Loucy (cell line): ENCODE measurements around the gene ETNPPL.

Experiments used
- H2AFZ ChIP-seq: fragments of 200-600 bp; sonication (generic); 2 replicates; pipeline ENCODE4 v1.6.0; 2016; ENCODE audit warnings: antibody characterized with exemption, mild to moderate bottlenecking, low read length, moderate library complexity
- H3F3A ChIP-seq: fragments of 200-600 bp; 2 replicates; pipeline ENCODE4 v1.6.0; 2016; ENCODE audit warnings: antibody characterized with exemption, low read depth, mild to moderate bottlenecking
- H3K27me3 ChIP-seq: fragments of 200-600 bp; sonication (generic); 2 replicates; pipeline ENCODE4 v1.6.1; 2014; ENCODE audit warnings: low read length, mild to moderate bottlenecking; ENCODE audit not compliant: insufficient read depth, poor library complexity, severe bottlenecking
- H3K36me3 ChIP-seq: fragments of 200-600 bp; sonication (generic); 2 replicates; pipeline ENCODE4 v1.6.1; 2016; ENCODE audit warnings: low read length; ENCODE audit not compliant: insufficient read depth
- H3K4me1 ChIP-seq: fragments of 200-600 bp; sonication (generic); 2 replicates; pipeline ENCODE4 v1.5.1; 2014; ENCODE audit warnings: low read length, mild to moderate bottlenecking; ENCODE audit not compliant: insufficient read depth, poor library complexity, severe bottlenecking
- H3K4me2 ChIP-seq: fragments of 200-600 bp; sonication (generic); 2 replicates; pipeline ENCODE4 v1.6.0; 2014; ENCODE audit warnings: antibody characterized with exemption, low read length, low read depth, mild to moderate bottlenecking; ENCODE audit not compliant: poor library complexity, severe bottlenecking
- H3K4me3 ChIP-seq: fragments of 200-600 bp; sonication (generic); 2 replicates; pipeline ENCODE4 v1.5.1; 2014; ENCODE audit warnings: low read length, mild to moderate bottlenecking, mixed read lengths; ENCODE audit not compliant: poor library complexity, severe bottlenecking
- H3K79me2 ChIP-seq: fragments of 200-600 bp; sonication (generic); 2 replicates; pipeline ENCODE4 v1.6.1; 2014; ENCODE audit warnings: low read length; ENCODE audit not compliant: insufficient read depth
- H3K9ac ChIP-seq: fragments of 200-600 bp; sonication (generic); 2 replicates; pipeline ENCODE4 v1.6.0; 2014; ENCODE audit warnings: mild to moderate bottlenecking, low read depth, low read length, moderate library complexity; ENCODE audit not compliant: poor library complexity, severe bottlenecking
- H3K9me2 ChIP-seq: fragments of 200-600 bp; sonication (generic); replicated peaks from 2 replicates; pipeline ENCODE4 v1.6.1; 2016; ENCODE audit warnings: low read depth, low read length, mixed read lengths
- H3K9me3 ChIP-seq: fragments of 200-600 bp; sonication (generic); 2 replicates; pipeline ENCODE4 v1.6.1; 2014; ENCODE audit warnings: mild to moderate bottlenecking, antibody characterized with exemption, low read length, low read depth; ENCODE audit not compliant: insufficient read depth
- H4K20me1 ChIP-seq: fragments of 200-600 bp; sonication (generic); 2 replicates; pipeline ENCODE4 v1.6.0; 2014; ENCODE audit warnings: antibody characterized with exemption, low read length, mild to moderate bottlenecking; ENCODE audit not compliant: insufficient read depth, poor library complexity, severe bottlenecking
- EZH2phosphoT487 ChIP-seq: fragments of 200-600 bp; IDR thresholded peaks from 2 replicates; pipeline ENCODE4 v1.6.1; 2018; ENCODE audit warnings: antibody characterized with exemption, mild to moderate bottlenecking, moderate library complexity, borderline replicate concordance
- TF ChIP-seq, protein P1 (sequence below): fragments of 200-600 bp; sonication (generic); conservative IDR thresholded peaks from 2 replicates; pipeline ENCODE4 v1.5.1; 2014; ENCODE audit warnings: mild to moderate bottlenecking, antibody characterized with exemption, low read length

ETNPPL gene

DNA sequence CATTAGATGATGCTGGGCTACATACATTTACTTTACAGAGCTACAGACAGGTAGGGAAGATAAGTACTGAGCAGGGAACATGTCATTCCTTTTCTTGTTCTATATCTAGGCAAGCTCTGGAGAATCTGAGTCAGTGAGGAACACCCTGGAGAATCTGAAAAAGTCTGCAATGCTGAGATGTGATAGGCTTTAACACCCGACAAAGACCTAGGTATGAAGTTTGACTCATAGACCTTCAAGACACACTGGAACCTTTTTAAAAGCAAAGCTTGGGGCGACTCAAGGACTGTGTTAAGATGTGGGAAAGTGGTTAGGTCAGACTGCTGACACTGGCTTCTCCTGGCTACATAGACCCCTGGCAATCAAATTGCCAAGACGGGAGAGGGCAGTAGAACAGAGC is 69.6 kb downstream of the ETNPPL start:
- Histone ChIP-seq H3K36me3 (no peaks in the 10 kb centered on the region), H3K9me3 (no peaks in the 10 kb centered on the region), H3K79me2 (no peaks in the 10 kb centered on the region), H3K9me2 (no peaks in the 10 kb centered on the region), H3K27me3 (no peaks in the 10 kb centered on the region), H3F3A (no peaks in the 10 kb centered on the region), H3K4me1 (no peaks in the 10 kb centered on the region), H4K20me1 (no peaks in the 10 kb centered on the region), H2AFZ (no peak overlapping the region), H3K9ac (no peak overlapping the region), H3K4me2 (no peak overlapping the region), H3K4me3 (no peak overlapping the region)
- TF ChIP-seq, protein P1, sequence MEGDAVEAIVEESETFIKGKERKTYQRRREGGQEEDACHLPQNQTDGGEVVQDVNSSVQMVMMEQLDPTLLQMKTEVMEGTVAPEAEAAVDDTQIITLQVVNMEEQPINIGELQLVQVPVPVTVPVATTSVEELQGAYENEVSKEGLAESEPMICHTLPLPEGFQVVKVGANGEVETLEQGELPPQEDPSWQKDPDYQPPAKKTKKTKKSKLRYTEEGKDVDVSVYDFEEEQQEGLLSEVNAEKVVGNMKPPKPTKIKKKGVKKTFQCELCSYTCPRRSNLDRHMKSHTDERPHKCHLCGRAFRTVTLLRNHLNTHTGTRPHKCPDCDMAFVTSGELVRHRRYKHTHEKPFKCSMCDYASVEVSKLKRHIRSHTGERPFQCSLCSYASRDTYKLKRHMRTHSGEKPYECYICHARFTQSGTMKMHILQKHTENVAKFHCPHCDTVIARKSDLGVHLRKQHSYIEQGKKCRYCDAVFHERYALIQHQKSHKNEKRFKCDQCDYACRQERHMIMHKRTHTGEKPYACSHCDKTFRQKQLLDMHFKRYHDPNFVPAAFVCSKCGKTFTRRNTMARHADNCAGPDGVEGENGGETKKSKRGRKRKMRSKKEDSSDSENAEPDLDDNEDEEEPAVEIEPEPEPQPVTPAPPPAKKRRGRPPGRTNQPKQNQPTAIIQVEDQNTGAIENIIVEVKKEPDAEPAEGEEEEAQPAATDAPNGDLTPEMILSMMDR: no peak
- TF ChIP-seq EZH2phosphoT487: no peak
